PC-9 (cell line): ENCODE results near the gene VCAM1. TPM values are rescaled to one million over a fixed set of nuclear protein-coding genes. Genes with fewer than 3 reads are reported as not detected.

ENCODE experiments used
- BruUV-seq: library from RNA; stranded (reverse); fragments of 400-500 nt; replicated peaks from 2 replicates; lab custom pipeline; 2021; lab: Mats Ljungman, UMichigan
- CTCF ChIA-PET: fragments of 300-600 bp; sonication (Branson Sonifier 250); formaldehyde crosslinking; loops from one replicate; lab custom pipeline; 2022; ENCODE audit warnings: antibody characterized with exemption; lab: Charles Lee
- POLR2A ChIA-PET: fragments of 300-600 bp; sonication (Branson Sonifier 250); formaldehyde crosslinking; loops from one replicate; lab custom pipeline; 2022; ENCODE audit warnings: antibody characterized with exemption; ENCODE audit not compliant: unreplicated experiment; lab: Charles Lee
- DNase-seq, 2 experiments: peaks; one replicate each; pipeline versions ENCODE4 v3.0.0 to v3.0.0-alpha.2; 2015 to 2022; ENCODE audit warnings: mixed read lengths in 1 of 2
- H2AFZ ChIP-seq: fragments of 200-600 bp; sonication (generic); 2 replicates; pipeline ENCODE4 v1.8.1; 2017; ENCODE audit warnings: antibody characterized with exemption
- H3F3A ChIP-seq: fragments of 200-600 bp; sonication (generic); 2 replicates; pipeline ENCODE4 v1.8.1; 2017; ENCODE audit warnings: antibody characterized with exemption, mild to moderate bottlenecking, low read depth; ENCODE audit not compliant: insufficient read depth
- H3K27ac ChIP-seq: fragments of 200-600 bp; sonication (generic); 2 replicates; pipeline ENCODE4 v1.6.1; 2016; ENCODE audit warnings: mixed run types
- H3K27me3 ChIP-seq: fragments of 200-600 bp; sonication (generic); 2 replicates; pipeline ENCODE4 v1.6.1; 2016; ENCODE audit warnings: low read depth, mixed run types; ENCODE audit not compliant: insufficient read depth
- H3K36me3 ChIP-seq: fragments of 200-600 bp; sonication (generic); 2 replicates; pipeline ENCODE4 v1.6.1; 2016; ENCODE audit warnings: low read depth, mixed run types
- H3K4me1 ChIP-seq: fragments of 200-600 bp; sonication (generic); replicated peaks from 2 replicates; pipeline ENCODE4 v1.6.1; 2016; ENCODE audit warnings: mixed run types; ENCODE audit not compliant: insufficient read depth
- H3K4me2 ChIP-seq: fragments of 200-600 bp; sonication (generic); 2 replicates; pipeline ENCODE4 v1.6.1; 2017; ENCODE audit warnings: mixed run types
- H3K4me3 ChIP-seq: fragments of 200-600 bp; sonication (generic); 2 replicates; pipeline ENCODE4 v1.6.1; 2016; ENCODE audit warnings: mixed run types
- H3K79me2 ChIP-seq: fragments of 200-600 bp; sonication (generic); 2 replicates; pipeline ENCODE4 v1.6.1; 2017; ENCODE audit warnings: low read depth, mixed run types
- H3K9me2 ChIP-seq: fragments of 200-600 bp; sonication (generic); 2 replicates; pipeline ENCODE4 v1.8.1; 2017; ENCODE audit warnings: mild to moderate bottlenecking; ENCODE audit not compliant: insufficient read depth
- H3K9me3 ChIP-seq: fragments of 200-600 bp; sonication (generic); 2 replicates; pipeline ENCODE4 v1.8.1; 2016; ENCODE audit warnings: low read depth; ENCODE audit not compliant: insufficient read depth
- H4K20me1 ChIP-seq: fragments of 200-600 bp; sonication (generic); 2 replicates; pipeline ENCODE4 v1.8.1; 2017; ENCODE audit not compliant: insufficient read depth
- EZH2 ChIP-seq: fragments of 200-600 bp; sonication (generic); IDR thresholded peaks from 2 replicates; pipeline ENCODE4 v1.8.0; 2017; ENCODE audit warnings: antibody characterized with exemption, low read depth
- intact Hi-C: fragments of 100-400 bp; cut with micrococcal nuclease; formaldehyde crosslinking; loops from one replicate; pipeline ENCODE4 v1.10.0; 2022; ENCODE audit not compliant: unreplicated experiment
- total RNA-seq: library from RNA; stranded (reverse); gene quantifications from 2 replicates; pipeline ENCODE4 v1.2.3, GENCODE V29; 2021
- TF ChIP-seq, protein P1 (sequence below): fragments of 200-600 bp; sonication (generic); conservative IDR thresholded peaks from 2 replicates; pipeline ENCODE4 v1.6.1; 2017; ENCODE audit warnings: mixed run types, antibody characterized with exemption, mild to moderate bottlenecking, moderate library complexity

The VCAM1 gene
- total RNA-seq, 1 experiment from 2014 or later, result not detected

DNA sequence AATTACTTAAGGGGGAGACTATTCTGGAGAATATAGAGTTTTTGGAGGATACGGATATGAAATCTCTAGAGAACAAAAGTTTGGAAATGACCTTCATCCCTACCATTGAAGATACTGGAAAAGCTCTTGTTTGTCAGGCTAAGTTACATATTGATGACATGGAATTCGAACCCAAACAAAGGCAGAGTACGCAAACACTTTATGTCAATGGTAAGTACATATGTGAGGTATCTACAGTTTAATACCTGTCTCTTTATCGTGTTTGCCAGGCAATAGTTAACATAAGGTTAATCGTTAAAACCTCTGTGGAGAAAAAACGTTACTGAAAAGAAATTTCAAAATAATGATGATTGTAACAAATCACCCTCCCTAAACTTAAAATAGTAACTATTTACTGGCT, 11.8 kb downstream of the VCAM1 start:
- H3K4me1 ChIP-seq, result no peaks in the 10 kb centered on the region
- peaks cover 4% of the 10 kb centered on the region; the same call in 1 of the 2 replicates for H3K9me3 ChIP-seq
- H3K36me3 ChIP-seq, result no peaks in the 10 kb centered on the region
- TF ChIP-seq, protein P1, sequence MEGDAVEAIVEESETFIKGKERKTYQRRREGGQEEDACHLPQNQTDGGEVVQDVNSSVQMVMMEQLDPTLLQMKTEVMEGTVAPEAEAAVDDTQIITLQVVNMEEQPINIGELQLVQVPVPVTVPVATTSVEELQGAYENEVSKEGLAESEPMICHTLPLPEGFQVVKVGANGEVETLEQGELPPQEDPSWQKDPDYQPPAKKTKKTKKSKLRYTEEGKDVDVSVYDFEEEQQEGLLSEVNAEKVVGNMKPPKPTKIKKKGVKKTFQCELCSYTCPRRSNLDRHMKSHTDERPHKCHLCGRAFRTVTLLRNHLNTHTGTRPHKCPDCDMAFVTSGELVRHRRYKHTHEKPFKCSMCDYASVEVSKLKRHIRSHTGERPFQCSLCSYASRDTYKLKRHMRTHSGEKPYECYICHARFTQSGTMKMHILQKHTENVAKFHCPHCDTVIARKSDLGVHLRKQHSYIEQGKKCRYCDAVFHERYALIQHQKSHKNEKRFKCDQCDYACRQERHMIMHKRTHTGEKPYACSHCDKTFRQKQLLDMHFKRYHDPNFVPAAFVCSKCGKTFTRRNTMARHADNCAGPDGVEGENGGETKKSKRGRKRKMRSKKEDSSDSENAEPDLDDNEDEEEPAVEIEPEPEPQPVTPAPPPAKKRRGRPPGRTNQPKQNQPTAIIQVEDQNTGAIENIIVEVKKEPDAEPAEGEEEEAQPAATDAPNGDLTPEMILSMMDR, result no peak
- TF ChIP-seq EZH2, result no peak
- H3K4me3 ChIP-seq, result no peak overlapping the region
- BruUV-seq, result no TSS peak
- no peaks in the 10 kb centered on the region for H3K27me3 ChIP-seq
- H3F3A ChIP-seq, result no peaks in the 10 kb centered on the region
- H3K79me2 ChIP-seq, result no peaks in the 10 kb centered on the region
- intact Hi-C loops, result no loop called here
- H3K9me2 ChIP-seq, result no peaks in the 10 kb centered on the region
- no peak overlapping the region for H3K27ac ChIP-seq
- H2AFZ ChIP-seq, result no peak overlapping the region
- ChIA-PET CTCF (no interaction called here), POLR2A (no interaction called here)
- no peaks in the 10 kb centered on the region for H4K20me1 ChIP-seq
- no peak for DNase-seq
- H3K4me2 ChIP-seq, result no peak overlapping the region

DNA sequence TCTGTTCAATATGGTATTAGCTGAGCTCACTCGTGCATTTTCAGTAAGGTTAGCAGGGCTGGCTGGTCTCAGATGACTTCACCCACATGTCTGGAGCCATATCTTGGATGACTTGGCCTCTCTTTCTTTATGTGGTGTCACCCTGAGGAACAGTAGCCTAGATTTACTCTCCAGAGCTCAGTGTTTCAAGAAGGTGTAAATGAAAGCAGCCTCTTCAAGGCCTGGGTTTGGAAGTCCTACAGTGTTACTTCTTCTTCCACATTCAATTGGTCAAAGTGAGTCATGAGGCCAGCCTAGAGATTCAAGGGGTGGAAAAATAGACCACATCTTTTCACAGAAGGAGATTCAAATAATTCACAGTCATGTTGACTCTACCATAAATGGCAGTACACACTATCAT, 12.2 kb downstream of the VCAM1 start:
- no peak for DNase-seq
- H3K4me1 ChIP-seq, result no peaks in the 10 kb centered on the region
- ChIA-PET POLR2A (no interaction called here), CTCF (no interaction called here)
- H3K9me3 ChIP-seq, result peaks cover 4% of the 10 kb centered on the region; the same call in 1 of the 2 replicates
- no peaks in the 10 kb centered on the region for H3K9me2 ChIP-seq
- H4K20me1 ChIP-seq, result no peaks in the 10 kb centered on the region
- TF ChIP-seq, protein P1, result no peak
- TF ChIP-seq EZH2, result no peak
- H3K4me2 ChIP-seq, result no peak overlapping the region
- no peaks in the 10 kb centered on the region for H3K36me3 ChIP-seq
- H3K27ac ChIP-seq, result no peak overlapping the region
- no peaks in the 10 kb centered on the region for H3K27me3 ChIP-seq
- H2AFZ ChIP-seq, result no peak overlapping the region
- H3F3A ChIP-seq, result no peaks in the 10 kb centered on the region
- H3K79me2 ChIP-seq, result no peaks in the 10 kb centered on the region
- BruUV-seq, result no TSS peak
- no peak overlapping the region for H3K4me3 ChIP-seq
- intact Hi-C loops, result no loop called here

DNA sequence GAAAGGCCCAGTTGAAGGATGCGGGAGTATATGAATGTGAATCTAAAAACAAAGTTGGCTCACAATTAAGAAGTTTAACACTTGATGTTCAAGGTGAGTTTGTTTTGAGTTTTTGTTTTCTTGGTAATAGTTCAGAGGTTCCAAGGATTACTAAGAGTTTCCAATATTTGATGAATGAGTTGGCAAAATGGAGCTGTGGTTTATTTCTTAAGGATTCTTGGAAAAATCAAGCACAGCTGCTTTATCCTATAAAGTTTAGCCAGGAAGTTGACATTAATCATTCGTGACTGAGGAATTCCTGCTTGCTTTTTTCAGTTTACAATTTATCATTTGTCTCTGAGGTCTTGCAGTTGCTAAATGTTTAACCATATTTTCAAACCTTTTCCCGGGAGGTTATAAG, 15.1 kb downstream of the VCAM1 start:
- no TSS peak for BruUV-seq
- H4K20me1 ChIP-seq, result no peaks in the 10 kb centered on the region
- H3K4me2 ChIP-seq, result no peak overlapping the region
- no peaks in the 10 kb centered on the region for H3F3A ChIP-seq
- no peaks in the 10 kb centered on the region for H3K79me2 ChIP-seq
- peaks cover 4% of the 10 kb centered on the region; the same call in 1 of the 2 replicates for H3K9me3 ChIP-seq
- intact Hi-C loops, result no loop called here
- no peak overlapping the region for H2AFZ ChIP-seq
- ChIA-PET CTCF (no interaction called here), POLR2A (no interaction called here)
- no peaks in the 10 kb centered on the region for H3K27me3 ChIP-seq
- no peaks in the 10 kb centered on the region for H3K9me2 ChIP-seq
- H3K36me3 ChIP-seq, result no peaks in the 10 kb centered on the region
- TF ChIP-seq, protein P1, result no peak
- TF ChIP-seq EZH2, result no peak
- H3K4me3 ChIP-seq, result no peak overlapping the region
- DNase-seq, result no peak
- no peaks in the 10 kb centered on the region for H3K4me1 ChIP-seq
- no peak overlapping the region for H3K27ac ChIP-seq
